K562 (cell line): ENCODE data around the gene RBX1. TPM values are rescaled to one million over a fixed set of nuclear protein-coding genes. Genes with fewer than 3 reads are reported as not detected.

Experiments
- BDP1 ChIP-seq: IDR thresholded peaks from 3 replicates; pipeline ENCODE4 v1.6.1; 2011; ENCODE audit not compliant: insufficient read length, insufficient read depth
- JUN ChIP-seq, 2 experiments: sonication (generic) in 1 of 2; formaldehyde crosslinking in 1 of 2; IDR thresholded peaks; 2 replicates each; pipeline versions ENCODE4 v1.6.1 to v1.8.0; 2012 to 2022; ENCODE audit warnings: borderline replicate concordance in 2 of 2, mild to moderate bottlenecking in 2 of 2, improper control_type of control experiment in 1 of 2, low read depth in 1 of 2, low read length in 1 of 2, missing genetic modification reagents in 1 of 2
- NCOA6 ChIP-seq: fragments of 450-650 bp; IDR thresholded peaks from 2 replicates; pipeline ENCODE4 v1.6.1; 2017; ENCODE audit warnings: mild to moderate bottlenecking
- NELFE ChIP-seq: IDR thresholded peaks from 2 replicates; pipeline ENCODE4 v1.6.1; 2011; ENCODE audit warnings: mild to moderate bottlenecking; ENCODE audit not compliant: insufficient read depth, insufficient read length
- PHF20 ChIP-seq: fragments of 450-650 bp; IDR thresholded peaks from 2 replicates; pipeline ENCODE4 v1.6.1; 2018; ENCODE audit not compliant: partially characterized antibody
- PHF8 ChIP-seq: fragments of 200-600 bp; sonication (generic); IDR thresholded peaks from 2 replicates; pipeline ENCODE4 v1.6.1; 2012; ENCODE audit warnings: mixed run types, mild to moderate bottlenecking, inconsistent platforms, low read length, moderate library complexity, borderline replicate concordance
- RFX5 ChIP-seq: IDR thresholded peaks from 2 replicates; pipeline ENCODE4 v1.6.1; 2011; ENCODE audit warnings: low read depth, mild to moderate bottlenecking, improper control_type of control experiment, low read length
- RHOXF2B ChIP-seq: fragments of 250-450 bp; sonication (Bioruptor Pico); conservative IDR thresholded peaks from 2 replicates; pipeline ENCODE4 v1.5.1; 2021
- SMARCB1 ChIP-seq: IDR thresholded peaks from 2 replicates; pipeline ENCODE4 v1.6.1; 2011; ENCODE audit warnings: improper control_type of control experiment, low read depth; ENCODE audit not compliant: insufficient read length
- SRSF3 ChIP-seq: fragments of 200-400 bp; formaldehyde crosslinking; IDR thresholded peaks from 2 replicates; pipeline ENCODE4 v1.6.1; 2016; ENCODE audit warnings: mild to moderate bottlenecking, low read length, moderate library complexity; ENCODE audit not compliant: insufficient read depth
- ZBTB7A ChIP-seq: IDR thresholded peaks from 2 replicates; pipeline ENCODE4 v1.6.1; 2011; ENCODE audit warnings: low read depth, mild to moderate bottlenecking, low read length, moderate library complexity, borderline replicate concordance; ENCODE audit not compliant: control insufficient read depth
- ZFP1 ChIP-seq: fragments of 450-650 bp; formaldehyde crosslinking; IDR thresholded peaks from 2 replicates; pipeline ENCODE4 v1.4.0; 2020; ENCODE audit warnings: mild to moderate bottlenecking, mixed read lengths
- ZFX ChIP-seq: sonication (generic); formaldehyde crosslinking; IDR thresholded peaks from 2 replicates; pipeline ENCODE4 v1.8.0; 2022; ENCODE audit warnings: mild to moderate bottlenecking, missing genetic modification reagents, moderate library complexity
- ZNF175 ChIP-seq: fragments of 200-800 bp; sonication (Bioruptor generic); IDR thresholded peaks from 2 replicates; pipeline ENCODE4 v1.6.1; 2016; ENCODE audit warnings: low read depth, mild to moderate bottlenecking, missing genetic modification characterization, missing compliant biosample characterization
- ZNF253 ChIP-seq: fragments of 250-450 bp; sonication (Bioruptor Pico); conservative IDR thresholded peaks from 2 replicates; pipeline ENCODE4 v1.6.1; 2021; ENCODE audit warnings: mild to moderate bottlenecking
- ZNF431 ChIP-seq: sonication (generic); formaldehyde crosslinking; IDR thresholded peaks from 2 replicates; pipeline ENCODE4 v1.8.0; 2022; ENCODE audit warnings: mild to moderate bottlenecking, missing genetic modification reagents
- ZSCAN29 ChIP-seq: fragments of 450-650 bp; IDR thresholded peaks from 2 replicates; pipeline ENCODE4 v1.6.1; 2017
- polyA plus RNA-seq, 8 experiments: library from polyadenylated mRNA; depleted of rRNA in 4 of 8; stranded (reverse) in 5 of 8; unstranded in 3 of 8; fragments of >200 nt; fragmentation: Nextera tagmentation in 2 of 8; fragmentation: Illumina TruSeq in 1 of 8; extraction: Ambion mirVana in 2 of 8; extraction: Trizol in 1 of 8; gene quantifications; 2 replicates each; pipeline versions ENCODE4 v1.2.1 to v1.2.3, GENCODE V29; 2011 to 2014; ENCODE audit warnings: inconsistent platforms in 1 of 8, missing spikeins in 1 of 8
- total RNA-seq, 7 experiments: library from RNA; depleted of rRNA in 6 of 7; stranded (reverse); fragments of >200 nt in 6 of 7; fragmentation: Illumina TruSeq in 2 of 7; extraction: Trizol in 2 of 7; gene quantifications; 2 replicates each; pipeline versions ENCODE4 v1.2.1 to v1.2.3, GENCODE V29; 2011 to 2021; ENCODE audit warnings: low replicate concordance in 1 of 7
- TF ChIP-seq, protein P1 (sequence below), 2 experiments: fragments of 450-650 bp in 1 of 2; sonication (generic) in 1 of 2; formaldehyde crosslinking in 1 of 2; IDR thresholded peaks in 1 of 2; conservative IDR thresholded peaks in 1 of 2; 2 replicates each; pipeline versions ENCODE4 v1.6.1 to v1.8.1; 2016 to 2023; ENCODE audit warnings: mild to moderate bottlenecking in 2 of 2, moderate library complexity in 2 of 2, inconsistent platforms in 1 of 2, missing genetic modification reagents in 1 of 2
- TF ChIP-seq, protein P2 (sequence below): fragments of 450-650 bp; IDR thresholded peaks from 2 replicates; pipeline ENCODE4 v1.6.1; 2016; ENCODE audit warnings: mild to moderate bottlenecking
- TF ChIP-seq, protein P3 (sequence below): fragments of 450-650 bp; IDR thresholded peaks from 2 replicates; pipeline ENCODE4 v1.6.1; 2016; ENCODE audit warnings: borderline replicate concordance
- TF ChIP-seq, protein P4 (sequence below): IDR thresholded peaks from 2 replicates; pipeline ENCODE4 v1.6.1; 2016; ENCODE audit warnings: missing genetic modification characterization, missing compliant biosample characterization

The RBX1 gene
- total and polyA plus RNA-seq, 9 of the 15 experiments (the other 6 are each of a cell fraction or from before 2014, with no cell fraction given) = 44.0 to 259 (median 67.9) TPM

DNA sequence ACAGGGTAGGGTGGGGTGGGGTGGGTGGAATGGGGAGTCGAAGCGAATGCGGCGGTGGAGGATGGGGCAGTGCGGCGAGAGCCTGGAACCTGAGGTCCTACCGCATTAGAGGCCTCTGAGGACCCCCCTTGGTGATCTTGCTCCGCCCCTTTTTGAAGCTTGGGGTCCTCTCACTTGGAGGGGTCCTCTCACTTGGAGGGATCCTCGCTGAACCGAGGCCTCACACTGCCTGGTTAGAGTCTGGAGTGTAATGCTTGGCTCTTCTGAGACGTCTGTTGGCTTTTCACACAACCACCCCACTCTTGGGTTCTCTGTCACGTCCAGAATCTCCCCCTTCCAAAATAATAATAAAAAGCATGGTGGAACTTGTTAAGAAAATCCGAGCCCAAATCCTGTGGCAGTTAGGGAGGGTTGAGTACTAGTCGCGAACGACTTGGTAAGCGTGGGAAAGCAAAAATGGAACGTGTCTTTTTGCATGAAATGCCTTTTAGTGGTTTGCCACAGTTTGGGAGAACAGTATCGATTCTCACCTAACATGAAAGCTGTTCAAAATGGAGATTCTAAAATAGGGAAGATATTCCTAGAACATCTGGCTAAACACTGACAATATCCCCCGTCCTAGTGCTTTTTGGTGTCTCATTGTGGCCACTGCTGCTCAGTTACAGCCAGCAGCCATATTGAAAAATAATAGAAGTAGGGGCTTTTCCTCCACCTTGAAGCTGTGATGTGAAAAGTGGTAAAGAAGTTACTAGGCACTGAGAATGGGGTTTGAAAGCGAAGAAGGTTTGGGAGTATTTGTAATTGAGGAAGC is 822 bp downstream of the RBX1 start (continued):
- TF ChIP-seq ZNF175 (no peak), ZSCAN29 (no peak), JUN (IDR thresholded peaks at IDR 0.05; ENCODE audit: borderline replicate concordance, low read depth, low read length) (no peak), JUN (CRISPR knock-in tag; IDR thresholded peaks at IDR 0.05; ENCODE audit: borderline replicate concordance) (no peak), ZBTB7A (peak; percentile 57; the same call in 1 of the 2 replicates), PHF20 (no peak), ZNF253 (CRISPR knock-in tag) (no peak), NELFE (no peak), ZNF431 (CRISPR knock-in tag) (no peak), RHOXF2B (CRISPR knock-in tag) (no peak), SRSF3 (no peak), NCOA6 (no peak), SMARCB1 (no peak), RFX5 (no peak), BDP1 (no peak), PHF8 (peak; percentile 66; the same call in 1 of the 2 replicates), ZFP1 (no peak), ZFX (CRISPR knock-in tag) (peak; percentile 51)
- TF ChIP-seq, protein P1, sequence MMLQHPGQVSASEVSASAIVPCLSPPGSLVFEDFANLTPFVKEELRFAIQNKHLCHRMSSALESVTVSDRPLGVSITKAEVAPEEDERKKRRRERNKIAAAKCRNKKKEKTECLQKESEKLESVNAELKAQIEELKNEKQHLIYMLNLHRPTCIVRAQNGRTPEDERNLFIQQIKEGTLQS (IDR thresholded peaks at IDR 0.05) = no peak
- TF ChIP-seq, protein P1 (CRISPR knock-in tag; conservative IDR thresholded peaks at IDR 0.05) = no peak
- TF ChIP-seq, protein P2, sequence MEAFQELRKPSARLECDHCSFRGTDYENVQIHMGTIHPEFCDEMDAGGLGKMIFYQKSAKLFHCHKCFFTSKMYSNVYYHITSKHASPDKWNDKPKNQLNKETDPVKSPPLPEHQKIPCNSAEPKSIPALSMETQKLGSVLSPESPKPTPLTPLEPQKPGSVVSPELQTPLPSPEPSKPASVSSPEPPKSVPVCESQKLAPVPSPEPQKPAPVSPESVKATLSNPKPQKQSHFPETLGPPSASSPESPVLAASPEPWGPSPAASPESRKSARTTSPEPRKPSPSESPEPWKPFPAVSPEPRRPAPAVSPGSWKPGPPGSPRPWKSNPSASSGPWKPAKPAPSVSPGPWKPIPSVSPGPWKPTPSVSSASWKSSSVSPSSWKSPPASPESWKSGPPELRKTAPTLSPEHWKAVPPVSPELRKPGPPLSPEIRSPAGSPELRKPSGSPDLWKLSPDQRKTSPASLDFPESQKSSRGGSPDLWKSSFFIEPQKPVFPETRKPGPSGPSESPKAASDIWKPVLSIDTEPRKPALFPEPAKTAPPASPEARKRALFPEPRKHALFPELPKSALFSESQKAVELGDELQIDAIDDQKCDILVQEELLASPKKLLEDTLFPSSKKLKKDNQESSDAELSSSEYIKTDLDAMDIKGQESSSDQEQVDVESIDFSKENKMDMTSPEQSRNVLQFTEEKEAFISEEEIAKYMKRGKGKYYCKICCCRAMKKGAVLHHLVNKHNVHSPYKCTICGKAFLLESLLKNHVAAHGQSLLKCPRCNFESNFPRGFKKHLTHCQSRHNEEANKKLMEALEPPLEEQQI = no peak
- TF ChIP-seq, protein P3, sequence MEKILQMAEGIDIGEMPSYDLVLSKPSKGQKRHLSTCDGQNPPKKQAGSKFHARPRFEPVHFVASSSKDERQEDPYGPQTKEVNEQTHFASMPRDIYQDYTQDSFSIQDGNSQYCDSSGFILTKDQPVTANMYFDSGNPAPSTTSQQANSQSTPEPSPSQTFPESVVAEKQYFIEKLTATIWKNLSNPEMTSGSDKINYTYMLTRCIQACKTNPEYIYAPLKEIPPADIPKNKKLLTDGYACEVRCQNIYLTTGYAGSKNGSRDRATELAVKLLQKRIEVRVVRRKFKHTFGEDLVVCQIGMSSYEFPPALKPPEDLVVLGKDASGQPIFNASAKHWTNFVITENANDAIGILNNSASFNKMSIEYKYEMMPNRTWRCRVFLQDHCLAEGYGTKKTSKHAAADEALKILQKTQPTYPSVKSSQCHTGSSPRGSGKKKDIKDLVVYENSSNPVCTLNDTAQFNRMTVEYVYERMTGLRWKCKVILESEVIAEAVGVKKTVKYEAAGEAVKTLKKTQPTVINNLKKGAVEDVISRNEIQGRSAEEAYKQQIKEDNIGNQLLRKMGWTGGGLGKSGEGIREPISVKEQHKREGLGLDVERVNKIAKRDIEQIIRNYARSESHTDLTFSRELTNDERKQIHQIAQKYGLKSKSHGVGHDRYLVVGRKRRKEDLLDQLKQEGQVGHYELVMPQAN = no peak
- TF ChIP-seq, protein P4, sequence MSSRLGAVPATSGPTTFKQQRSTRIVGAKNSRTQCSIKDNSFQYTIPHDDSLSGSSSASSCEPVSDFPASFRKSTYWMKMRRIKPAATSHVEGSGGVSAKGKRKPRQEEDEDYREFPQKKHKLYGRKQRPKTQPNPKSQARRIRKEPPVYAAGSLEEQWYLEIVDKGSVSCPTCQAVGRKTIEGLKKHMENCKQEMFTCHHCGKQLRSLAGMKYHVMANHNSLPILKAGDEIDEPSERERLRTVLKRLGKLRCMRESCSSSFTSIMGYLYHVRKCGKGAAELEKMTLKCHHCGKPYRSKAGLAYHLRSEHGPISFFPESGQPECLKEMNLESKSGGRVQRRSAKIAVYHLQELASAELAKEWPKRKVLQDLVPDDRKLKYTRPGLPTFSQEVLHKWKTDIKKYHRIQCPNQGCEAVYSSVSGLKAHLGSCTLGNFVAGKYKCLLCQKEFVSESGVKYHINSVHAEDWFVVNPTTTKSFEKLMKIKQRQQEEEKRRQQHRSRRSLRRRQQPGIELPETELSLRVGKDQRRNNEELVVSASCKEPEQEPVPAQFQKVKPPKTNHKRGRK (tag) = no peak
